HepG2 (cell line): ENCODE data around the gene SLC38A2. TPM values are rescaled to one million over a fixed set of nuclear protein-coding genes. Genes with fewer than 3 reads are reported as not detected.
A peak's percentile ranks its signal among the peaks of the same experiment; 100 is the strongest.

ENCODE experiments used
- BHLHE40 ChIP-seq: IDR thresholded peaks from 2 replicates; pipeline ENCODE4 v1.6.1; 2011; ENCODE audit warnings: low read length, improper control_type of control experiment
- FOXA3 ChIP-seq: IDR thresholded peaks from 2 replicates; pipeline ENCODE4 v1.6.1; 2016; ENCODE audit warnings: missing genetic modification reagents, missing compliant biosample characterization
- FOXK1 ChIP-seq: sonication (generic); formaldehyde crosslinking; IDR thresholded peaks from 2 replicates; pipeline ENCODE4 v1.4.0; 2020; ENCODE audit warnings: low read depth, missing genetic modification reagents, borderline replicate concordance
- HINFP ChIP-seq: sonication (generic); formaldehyde crosslinking; IDR thresholded peaks from 2 replicates; pipeline ENCODE4 v1.4.0; 2020; ENCODE audit warnings: low read depth, mild to moderate bottlenecking, missing genetic modification reagents
- MED13 ChIP-seq: sonication (generic); formaldehyde crosslinking; IDR thresholded peaks from 2 replicates; pipeline ENCODE4 v1.5.0; 2020; ENCODE audit warnings: missing genetic modification reagents
- ONECUT2 ChIP-seq: sonication (generic); formaldehyde crosslinking; IDR thresholded peaks from 2 replicates; pipeline ENCODE4 v1.4.0; 2020; ENCODE audit warnings: missing genetic modification reagents
- PITX1 ChIP-seq: sonication (generic); formaldehyde crosslinking; IDR thresholded peaks from 2 replicates; pipeline ENCODE4 v1.5.1; 2020; ENCODE audit warnings: mild to moderate bottlenecking, missing genetic modification reagents
- POLR2A ChIP-seq, 2 experiments: IDR thresholded peaks; 2 replicates each; pipeline ENCODE4 v1.6.1; 2011; ENCODE audit warnings: low read depth in 2 of 2, low read length in 2 of 2, mild to moderate bottlenecking in 1 of 2, moderate library complexity in 1 of 2; ENCODE audit not compliant: insufficient read depth in 1 of 2
- PRPF4 ChIP-seq: fragments of 200-400 bp; formaldehyde crosslinking; IDR thresholded peaks from 2 replicates; pipeline ENCODE4 v1.6.1; 2016; ENCODE audit warnings: low read length, low read depth; ENCODE audit not compliant: poor library complexity, severe bottlenecking
- SALL1 ChIP-seq: sonication (generic); formaldehyde crosslinking; IDR thresholded peaks from 2 replicates; pipeline ENCODE4 v1.8.0; 2022; ENCODE audit warnings: mild to moderate bottlenecking, missing genetic modification reagents
- TFAP4 ChIP-seq: sonication (generic); IDR thresholded peaks from 2 replicates; pipeline ENCODE4 v1.6.1; 2016; ENCODE audit warnings: low read depth, borderline replicate concordance
- TP53 ChIP-seq: sonication (generic); formaldehyde crosslinking; conservative IDR thresholded peaks from 2 replicates; pipeline ENCODE4 v1.4.0; 2020; ENCODE audit warnings: missing genetic modification reagents
- ZHX2 ChIP-seq, 2 experiments: sonication (generic) in 1 of 2; formaldehyde crosslinking in 1 of 2; IDR thresholded peaks; 2 replicates each; pipeline versions ENCODE4 v1.6.1 to v1.9.0; 2014 to 2022; ENCODE audit warnings: antibody characterized with exemption in 1 of 2, borderline replicate concordance in 1 of 2, inconsistent platforms in 1 of 2, low read depth in 1 of 2, missing genetic modification reagents in 1 of 2
- ZNF281 ChIP-seq: sonication (generic); formaldehyde crosslinking; IDR thresholded peaks from 2 replicates; pipeline ENCODE4 v1.4.0; 2020; ENCODE audit warnings: missing genetic modification reagents, borderline replicate concordance
- ZNF446 ChIP-seq: sonication (generic); formaldehyde crosslinking; IDR thresholded peaks from 2 replicates; pipeline ENCODE4 v1.5.0; 2020; ENCODE audit warnings: mild to moderate bottlenecking, missing genetic modification reagents
- ZNF619 ChIP-seq: sonication (generic); formaldehyde crosslinking; IDR thresholded peaks from 2 replicates; pipeline ENCODE4 v1.4.0; 2020; ENCODE audit warnings: mild to moderate bottlenecking, missing genetic modification reagents
- ZNF672 ChIP-seq: sonication (generic); formaldehyde crosslinking; IDR thresholded peaks from 2 replicates; pipeline ENCODE4 v1.8.1; 2022; ENCODE audit warnings: missing genetic modification reagents
- ZNF7 ChIP-seq: IDR thresholded peaks from 2 replicates; pipeline ENCODE4 v1.6.1; 2016; ENCODE audit warnings: missing biosample characterization, missing genetic modification reagents
- polyA plus RNA-seq, 8 experiments: library from polyadenylated mRNA; depleted of rRNA in 3 of 8; stranded (reverse) in 7 of 8; unstranded in 1 of 8; fragments of >200 nt; fragmentation: Illumina TruSeq in 4 of 8; extraction: Trizol in 4 of 8; gene quantifications; 2 replicates each; pipeline versions ENCODE4 v1.2.1 to v1.2.3, GENCODE V29; 2011 to 2016; ENCODE audit warnings: low read depth in 4 of 8, missing spikeins in 1 of 8, mixed read lengths in 1 of 8; ENCODE audit not compliant: insufficient read depth in 1 of 8
- total RNA-seq, 5 experiments: library from RNA; depleted of rRNA; stranded (reverse); fragments of >200 nt; fragmentation: Illumina TruSeq; extraction: Trizol; gene quantifications; 2 replicates each; pipeline ENCODE4 v1.2.3, GENCODE V29; 2016; ENCODE audit warnings: low read depth in 1 of 5

Gene SLC38A2
- total and polyA plus RNA-seq, 2 of the 13 experiments (the other 11 are each of a cell fraction or from before 2014, with no cell fraction given): 368 to 880 TPM

- TF ChIP-seq ONECUT2 (CRISPR knock-in tag): no peak
- peak; percentile 77 to 87 for TF ChIP-seq POLR2A (IDR thresholded peaks at IDR 0.05; ENCODE audit: insufficient read depth in 1 of 2, low read depth in 2 of 2, low read length in 2 of 2)
- peak; percentile 39; the same call in 1 of the 2 replicates for TF ChIP-seq MED13
- TF ChIP-seq ZNF7: no peak
- TF ChIP-seq FOXK1 (CRISPR knock-in tag): 0 out of 2 replicates have a peak, but pooled peaks have one; percentile 16
- peak; percentile 81 for TF ChIP-seq PRPF4
- TF ChIP-seq FOXA3: peak; percentile 38; the same call in 1 of the 2 replicates
- TF ChIP-seq ZNF446 (CRISPR knock-in tag): no peak; the same call in 1 of the 2 replicates
- TF ChIP-seq BHLHE40: 0 out of 2 replicates have a peak, but pooled peaks have one; percentile 13
- TF ChIP-seq ZHX2 (IDR thresholded peaks at IDR 0.05; ENCODE audit: low read depth): no peak
- TF ChIP-seq ZHX2 (CRISPR knock-in tag; IDR thresholded peaks at IDR 0.05; ENCODE audit: borderline replicate concordance): no peak
- no peak for TF ChIP-seq ZNF619 (CRISPR knock-in tag)
- TF ChIP-seq TFAP4: peak; percentile 7; the same call in 1 of the 2 replicates
- TF ChIP-seq SALL1 (CRISPR knock-in tag): peak; percentile 76
- TF ChIP-seq ZNF672: no peak
- peak; percentile 75; the same call in 1 of the 2 replicates for TF ChIP-seq ZNF281
- TF ChIP-seq PITX1 (CRISPR knock-in tag): peak; percentile 81
- TF ChIP-seq HINFP (CRISPR knock-in tag): peak; percentile 63; the same call in 1 of the 2 replicates
- no peak for TF ChIP-seq TP53
Measured at GRCh38 chr12:46383654-46384450, 11.3 kb upstream of the SLC38A2 start (continued).
